GM04504 (cell line): Measurements from ENCODE around the gene SCG3.
A peak's percentile ranks its signal among the peaks of the same experiment; 100 is the strongest.

Experiments used
- DNase-seq: peaks from one replicate; pipeline ENCODE4 v3.0.0-alpha.2; 2012; ENCODE audit warnings: low read depth

Gene SCG3

DNA sequence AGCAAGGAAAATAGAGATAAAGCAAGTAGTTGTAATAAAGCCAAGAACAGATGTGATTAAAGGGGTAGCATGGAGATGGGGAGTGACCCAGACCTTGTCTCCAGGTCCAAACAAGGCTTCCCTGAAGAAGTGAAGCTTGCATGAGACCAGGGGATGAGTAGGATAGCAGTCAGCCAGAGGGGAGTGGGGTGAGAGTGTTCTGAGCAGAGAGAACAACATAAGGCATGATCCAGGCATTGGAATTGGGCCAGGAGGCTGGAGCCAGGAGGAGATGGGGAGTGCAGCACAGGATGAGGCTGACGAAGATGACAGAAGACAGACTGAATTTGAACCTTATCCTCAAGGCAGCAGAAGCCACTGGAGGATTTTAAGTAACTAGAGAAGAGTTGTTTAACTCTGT is 77.3 kb downstream of the SCG3 start:
- peak; percentile 63 for DNase-seq

DNA sequence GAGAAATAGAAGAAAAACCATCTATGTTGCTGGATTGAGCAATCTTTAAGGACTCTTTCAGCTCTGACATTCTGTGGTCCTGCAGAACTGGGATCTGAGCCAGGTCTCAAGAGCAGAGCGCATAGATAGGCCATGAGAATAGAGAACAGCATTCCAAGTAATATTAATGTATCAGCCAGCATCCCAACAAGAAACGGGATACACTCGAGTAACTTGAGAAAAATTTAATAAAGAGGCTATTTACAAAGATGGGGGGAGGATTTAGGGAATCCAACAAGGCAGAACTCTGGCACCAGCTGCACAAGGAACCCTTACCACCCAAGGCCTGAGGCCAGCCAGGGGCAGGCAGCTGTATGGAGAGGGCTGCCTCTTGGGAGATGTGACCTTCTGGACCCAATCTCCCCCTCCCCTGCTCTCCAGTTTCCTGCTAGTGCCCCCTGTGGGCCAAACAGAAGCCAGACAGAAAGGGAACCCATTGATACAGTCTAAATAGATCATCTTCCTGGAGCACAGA is 78.3 kb downstream of the SCG3 start:
- DNase-seq, result peak; percentile 90

DNA sequence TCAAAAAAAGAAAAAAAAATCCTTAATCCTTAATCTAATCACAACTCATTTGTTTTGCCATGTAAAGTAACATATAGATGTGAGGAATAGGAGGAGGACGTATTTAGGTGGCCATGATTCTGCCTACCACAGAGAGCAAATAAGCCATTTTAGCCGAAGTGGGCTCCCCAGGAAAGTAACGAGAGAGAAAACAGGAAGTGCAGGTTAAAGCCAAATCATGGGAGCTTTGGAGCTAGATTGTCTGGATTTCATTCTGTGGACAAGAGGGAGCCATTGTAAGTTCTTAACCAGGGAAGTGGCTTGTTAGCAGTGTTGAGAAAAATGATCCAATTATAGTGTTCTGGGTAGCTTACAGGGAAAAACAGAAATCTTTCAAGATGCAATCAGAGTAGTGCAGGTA is 79.5 kb downstream of the SCG3 start:
- DNase-seq, result no peak

DNA sequence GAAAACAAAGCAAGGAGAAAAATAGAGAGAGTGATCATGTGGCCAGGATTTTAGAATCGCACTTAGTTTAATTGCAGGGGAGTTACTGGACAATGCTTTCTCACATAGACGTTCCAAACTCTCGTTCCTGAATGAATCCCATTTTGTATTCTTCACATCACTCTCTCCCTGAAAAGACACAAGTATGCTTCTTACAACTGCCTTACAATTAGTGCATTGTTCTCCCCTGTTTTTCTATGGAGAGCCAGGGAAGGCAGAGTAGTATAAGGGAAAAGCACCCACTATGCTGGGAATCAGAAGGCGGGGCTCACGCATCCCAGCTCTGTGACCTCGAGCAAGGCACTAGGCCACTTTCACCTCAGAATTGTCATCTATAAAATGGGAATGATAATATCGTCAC is 84.4 kb downstream of the SCG3 start:
- DNase-seq, result no peak

DNA sequence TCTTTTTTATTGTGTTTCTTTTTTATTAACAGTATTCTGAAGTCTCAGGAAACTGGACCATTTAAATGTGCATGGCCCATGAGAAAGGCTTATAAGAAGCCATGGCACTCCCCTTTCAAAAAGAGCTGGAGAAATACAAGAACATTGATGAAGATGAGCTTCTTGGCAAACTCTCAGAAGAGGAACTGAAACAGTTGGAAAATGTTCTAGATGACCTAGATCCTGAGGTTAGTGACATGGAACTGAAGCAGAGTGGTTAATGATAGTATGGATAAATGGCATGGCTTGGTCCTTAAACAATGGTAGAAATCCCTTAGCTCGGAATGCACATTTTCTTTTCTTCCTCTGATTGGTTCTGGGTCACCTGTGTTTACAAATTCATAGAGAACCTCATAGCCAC is 85.0 kb downstream of the SCG3 start:
- DNase-seq, result no peak

DNA sequence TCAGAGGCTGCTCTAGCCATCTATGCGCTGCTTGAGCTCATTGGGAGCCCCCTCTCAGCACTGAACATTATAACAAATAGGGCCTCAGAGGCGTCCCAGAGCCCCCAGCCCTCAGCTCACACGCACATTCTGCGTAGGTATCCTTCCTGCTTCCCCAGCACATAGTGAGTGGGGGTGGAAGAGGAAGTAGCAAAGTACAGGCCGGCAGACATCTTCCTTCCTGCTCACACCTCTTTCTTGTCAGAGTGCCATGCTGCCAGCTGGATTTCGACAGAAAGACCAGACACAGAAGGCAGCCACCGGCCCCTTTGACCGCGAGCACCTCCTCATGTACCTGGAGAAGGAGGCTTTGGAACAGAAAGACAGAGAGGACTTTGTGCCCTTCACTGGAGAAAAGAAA is 86.7 kb downstream of the SCG3 start:
- no peak for DNase-seq
